GM18508 (cell line): Measurements from ENCODE around the gene YPEL5.

Experiments
- ATAC-seq: cut with Tn5 transposase; IDR thresholded peaks from one replicate; pipeline ENCODE4 v1.9.1; 2021; ENCODE audit warnings: moderate number of reproducible peaks; ENCODE audit not compliant: insufficient read depth, unreplicated experiment

YPEL5 gene

GRCh38 chr2:30197570-30198192 lies 50.9 kb downstream of the YPEL5 start:
- ATAC-seq, result no peak

- ATAC-seq, result no peak
Measured at GRCh38 chr2:30201990-30202389, 55.2 kb downstream of the YPEL5 start.

GRCh38 chr2:30203156-30203555 lies 56.3 kb downstream of the YPEL5 start:
- ATAC-seq, result no peak

- no peak for ATAC-seq
Measured at GRCh38 chr2:30204281-30204680, 57.5 kb downstream of the YPEL5 start.

- ATAC-seq, result no peak
Measured at GRCh38 chr2:30205456-30205855, 58.6 kb downstream of the YPEL5 start.

GRCh38 chr2:30206461-30207430 lies 59.9 kb downstream of the YPEL5 start:
- no peak for ATAC-seq

- ATAC-seq, result no peak
Measured at GRCh38 chr2:30208453-30208852, 61.6 kb downstream of the YPEL5 start.

GRCh38 chr2:30209227-30209626 lies 62.4 kb downstream of the YPEL5 start:
- ATAC-seq, result no peak
